ENCODE data around the gene ARPC1A.

ARPC1A gene

DNA sequence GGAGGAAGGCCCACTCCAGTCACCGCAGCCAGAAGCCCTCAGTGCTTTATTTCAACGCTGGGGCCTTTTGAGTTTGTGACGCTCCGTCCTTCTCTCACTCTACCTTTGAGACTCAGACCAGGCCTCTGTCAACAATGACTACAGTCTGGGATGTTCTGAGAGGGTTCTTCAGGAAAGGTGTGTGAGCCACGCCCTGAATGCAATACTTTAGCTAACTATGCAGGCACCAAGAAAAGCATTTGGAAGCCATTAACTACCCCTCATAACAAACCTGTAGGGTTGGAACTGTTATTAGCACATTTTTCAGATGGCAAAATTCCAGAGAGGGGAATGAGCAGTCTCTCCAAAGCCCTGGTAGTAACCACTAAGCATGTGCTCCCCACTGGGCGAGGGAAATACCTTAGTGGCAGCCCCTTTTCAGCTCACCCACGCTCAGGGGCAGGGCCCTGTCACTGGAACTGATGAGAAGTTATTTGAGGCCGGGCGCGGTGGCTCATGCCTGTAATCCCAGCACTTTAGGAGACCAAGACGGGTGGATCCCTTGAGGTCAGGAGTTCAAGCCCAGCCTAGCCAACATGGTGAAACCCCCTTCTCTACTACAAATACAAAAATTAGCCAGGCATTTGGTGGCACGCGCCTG, 43.2 kb downstream of the ARPC1A start:
- TF ChIP-seq, protein P1, sequence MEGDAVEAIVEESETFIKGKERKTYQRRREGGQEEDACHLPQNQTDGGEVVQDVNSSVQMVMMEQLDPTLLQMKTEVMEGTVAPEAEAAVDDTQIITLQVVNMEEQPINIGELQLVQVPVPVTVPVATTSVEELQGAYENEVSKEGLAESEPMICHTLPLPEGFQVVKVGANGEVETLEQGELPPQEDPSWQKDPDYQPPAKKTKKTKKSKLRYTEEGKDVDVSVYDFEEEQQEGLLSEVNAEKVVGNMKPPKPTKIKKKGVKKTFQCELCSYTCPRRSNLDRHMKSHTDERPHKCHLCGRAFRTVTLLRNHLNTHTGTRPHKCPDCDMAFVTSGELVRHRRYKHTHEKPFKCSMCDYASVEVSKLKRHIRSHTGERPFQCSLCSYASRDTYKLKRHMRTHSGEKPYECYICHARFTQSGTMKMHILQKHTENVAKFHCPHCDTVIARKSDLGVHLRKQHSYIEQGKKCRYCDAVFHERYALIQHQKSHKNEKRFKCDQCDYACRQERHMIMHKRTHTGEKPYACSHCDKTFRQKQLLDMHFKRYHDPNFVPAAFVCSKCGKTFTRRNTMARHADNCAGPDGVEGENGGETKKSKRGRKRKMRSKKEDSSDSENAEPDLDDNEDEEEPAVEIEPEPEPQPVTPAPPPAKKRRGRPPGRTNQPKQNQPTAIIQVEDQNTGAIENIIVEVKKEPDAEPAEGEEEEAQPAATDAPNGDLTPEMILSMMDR (IDR thresholded peaks at IDR 0.05), result no peak
- Histone ChIP-seq H3K27ac (no peak overlapping the region), H3K4me1 (ENCODE audit: control insufficient read depth in 1 of 2, insufficient read depth in 1 of 2, low read depth in 1 of 2, low read length in 1 of 2) (peaks cover 4% of the 10 kb centered on the region in 2 experiments), H3K9me3 (no peaks in the 10 kb centered on the region), H3K4me3 (ENCODE audit: low read depth in 1 of 2, low read length in 1 of 2) (no peak overlapping the region), H3K36me3 (peaks cover 48% of the 10 kb centered on the region), H3K27me3 (no peaks in the 10 kb centered on the region)

DNA sequence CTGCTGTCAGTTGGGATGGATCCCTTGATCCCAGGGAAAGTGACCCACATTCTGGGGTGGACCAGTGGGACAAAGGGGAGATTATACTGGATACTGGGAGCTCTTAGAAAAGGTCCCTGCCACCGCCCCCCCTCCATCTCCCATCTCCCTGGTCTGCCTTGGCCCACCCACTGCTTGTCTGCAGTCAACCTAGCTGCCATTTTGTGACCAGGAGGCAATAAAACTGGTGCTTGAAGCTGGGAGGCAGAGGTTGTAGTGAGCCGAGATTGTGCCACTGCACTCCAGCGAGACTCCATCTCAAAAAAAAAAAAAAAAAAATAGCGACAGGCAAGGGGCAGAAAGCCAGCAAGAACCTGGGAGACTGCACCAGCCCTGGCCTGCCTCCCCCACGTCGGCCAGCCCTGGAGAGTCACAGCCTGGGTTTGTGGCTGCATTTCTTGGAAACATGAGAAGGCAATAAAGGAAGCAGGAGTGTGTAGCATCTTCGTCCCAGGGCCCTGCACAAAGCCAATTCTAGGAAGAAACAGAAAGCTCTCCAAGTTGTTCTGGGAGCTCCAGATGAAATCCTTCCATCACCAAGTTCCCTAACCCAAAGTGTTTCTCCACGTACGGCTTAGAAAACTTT, 44.2 kb downstream of the ARPC1A start:
- no peak overlapping the region for H3K27ac ChIP-seq
- no peaks in the 10 kb centered on the region for H3K27me3 ChIP-seq
- H3K4me1 ChIP-seq (ENCODE audit: control insufficient read depth in 1 of 2, insufficient read depth in 1 of 2, low read depth in 1 of 2, low read length in 1 of 2), result peaks cover 7 to 8% of the 10 kb centered on the region in 2 experiments
- TF ChIP-seq, protein P1 (IDR thresholded peaks at IDR 0.05), result no peak
- H3K36me3 ChIP-seq, result peaks cover 38% of the 10 kb centered on the region
- H3K4me3 ChIP-seq (ENCODE audit: low read depth in 1 of 2, low read length in 1 of 2), result no peak overlapping the region
- no peaks in the 10 kb centered on the region for H3K9me3 ChIP-seq

DNA sequence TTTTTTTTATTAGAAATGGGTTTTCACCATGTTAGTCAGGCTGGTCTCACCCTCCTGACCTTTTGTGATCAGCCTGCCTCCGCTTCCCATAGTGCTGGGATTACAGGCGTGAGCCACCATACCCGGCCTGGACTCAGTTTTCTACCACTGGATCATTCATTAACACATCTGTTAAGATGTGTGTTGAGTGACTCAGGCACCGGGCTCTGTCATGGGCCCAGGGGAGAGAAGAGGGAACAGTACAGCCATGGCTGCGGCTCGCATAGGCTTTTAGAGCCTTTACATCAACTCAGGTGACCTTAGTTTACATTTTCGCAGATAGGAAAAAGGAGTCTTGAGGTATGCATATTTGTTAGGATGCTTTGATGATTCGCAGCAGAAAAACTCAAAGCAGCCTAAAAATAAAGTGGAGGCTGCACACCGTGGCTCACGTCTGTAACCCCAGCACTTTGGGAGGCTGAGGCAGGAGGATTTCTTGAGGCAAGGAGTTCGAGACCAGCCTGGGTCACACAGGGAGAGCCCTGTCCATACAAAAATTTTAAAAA, 45.8 kb downstream of the ARPC1A start:
- TF ChIP-seq, protein P1 (IDR thresholded peaks at IDR 0.05), result no peak
- H3K36me3 ChIP-seq, result peaks cover 25% of the 10 kb centered on the region

DNA sequence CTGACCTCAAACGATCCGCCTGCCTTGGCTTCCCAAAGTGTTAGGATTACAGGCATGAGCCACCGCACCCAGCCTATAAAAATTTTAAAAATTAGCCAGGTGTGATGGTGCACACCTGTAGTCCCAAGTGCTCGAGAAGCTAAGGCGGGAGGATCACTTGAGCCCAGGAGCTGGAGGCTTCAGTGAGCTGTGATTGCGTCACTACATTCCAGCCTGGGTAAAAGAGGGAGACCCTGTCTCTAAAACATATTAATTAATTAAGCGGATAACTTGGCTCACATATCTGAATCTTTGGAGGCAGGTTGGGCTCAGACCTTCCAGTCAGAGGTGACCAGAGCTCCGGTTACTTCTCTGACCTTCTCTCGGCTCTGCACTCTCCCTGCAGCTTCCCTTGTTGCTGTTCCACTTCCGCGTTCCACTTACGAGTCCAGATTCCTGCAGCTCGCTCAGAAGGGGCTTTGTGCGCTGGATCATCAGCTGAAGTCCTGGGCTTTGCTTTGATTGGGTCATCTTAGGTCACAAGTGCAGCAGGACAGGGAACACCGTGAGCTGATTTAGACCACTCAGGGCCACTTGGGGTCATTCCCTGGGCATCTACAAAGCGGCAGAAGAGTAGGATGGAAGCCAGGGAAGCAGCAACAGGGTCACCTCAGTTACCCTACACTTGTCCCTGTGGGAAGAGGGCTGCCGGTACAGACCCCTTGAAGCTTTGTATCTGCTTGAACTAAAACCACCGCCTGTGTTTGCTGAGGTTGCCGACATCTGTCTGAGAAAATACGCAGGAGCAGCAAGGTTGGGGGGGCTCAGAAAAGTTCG, 46.8 kb downstream of the ARPC1A start:
- Histone ChIP-seq H3K4me1 (ENCODE audit: control insufficient read depth in 1 of 2, insufficient read depth in 1 of 2, low read depth in 1 of 2, low read length in 1 of 2) (peaks cover 27 to 30% of the 10 kb centered on the region in 2 experiments), H3K27me3 (no peaks in the 10 kb centered on the region), H3K36me3 (peaks cover 23% of the 10 kb centered on the region), H3K27ac (no peak overlapping the region), H3K4me3 (ENCODE audit: low read depth in 1 of 2, low read length in 1 of 2) (no peak overlapping the region), H3K9me3 (no peaks in the 10 kb centered on the region)
- TF ChIP-seq, protein P1 (IDR thresholded peaks at IDR 0.05), result no peak

More for the DNA sequence above, 45.8 kb downstream of the ARPC1A start:
- H3K9me3 ChIP-seq, result no peaks in the 10 kb centered on the region
- H3K4me1 ChIP-seq (ENCODE audit: control insufficient read depth in 1 of 2, insufficient read depth in 1 of 2, low read depth in 1 of 2, low read length in 1 of 2), result peaks cover 17 to 20% of the 10 kb centered on the region in 2 experiments
- no peak overlapping the region for H3K27ac ChIP-seq
- no peaks in the 10 kb centered on the region for H3K27me3 ChIP-seq
- H3K4me3 ChIP-seq (ENCODE audit: low read depth in 1 of 2, low read length in 1 of 2), result no peak overlapping the region

Measured in neutrophil (primary cell).